ENCODE results near the gene MYO1H.
"Not testable (repeated sequence)": the region's sequence is repeated elsewhere in the genome, so short reads cannot be mapped to it uniquely, and the experiment has no call there.

The MYO1H gene

DNA sequence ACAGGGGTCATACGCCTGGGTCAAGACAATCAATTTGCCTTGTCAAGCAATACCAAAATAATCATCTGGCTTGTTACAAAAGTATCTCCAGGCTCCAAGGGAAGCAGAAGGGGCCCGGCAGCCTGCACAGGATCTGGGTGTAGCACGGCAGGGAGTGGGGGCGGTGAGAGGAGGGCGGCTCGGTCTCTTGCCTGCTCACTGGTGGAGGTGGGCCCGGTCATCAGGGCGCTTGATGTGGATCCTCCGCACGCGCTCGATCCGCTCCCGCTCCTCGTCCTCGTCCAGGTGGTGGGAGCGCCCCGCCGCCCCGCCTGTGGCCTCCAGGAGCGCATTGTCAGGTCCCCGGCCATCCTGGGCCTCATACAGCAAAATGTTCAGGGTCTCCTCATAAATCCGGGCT, 103.7 kb downstream of the MYO1H start:
- no peak for DNase-seq

DNA sequence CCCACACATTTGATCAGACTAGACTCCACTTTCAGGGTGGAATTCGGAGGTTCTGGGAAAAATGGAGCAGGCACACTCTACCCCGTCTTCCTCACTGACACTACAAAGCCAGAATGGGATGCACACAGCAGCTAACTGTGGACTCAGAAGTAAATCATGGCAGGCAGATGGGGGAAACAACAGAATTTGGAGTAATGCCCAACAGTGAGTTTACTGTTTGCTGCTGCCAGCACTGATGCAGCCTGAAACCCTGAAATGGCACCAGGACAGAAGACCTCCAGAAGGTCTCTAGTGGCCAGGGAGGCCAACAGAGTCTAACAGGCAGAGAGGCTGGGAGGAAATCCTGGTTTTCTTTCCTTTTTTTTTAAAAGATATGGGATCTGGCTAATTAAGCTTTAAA, 104.8 kb downstream of the MYO1H start:
- DNase-seq: no peak

DNA sequence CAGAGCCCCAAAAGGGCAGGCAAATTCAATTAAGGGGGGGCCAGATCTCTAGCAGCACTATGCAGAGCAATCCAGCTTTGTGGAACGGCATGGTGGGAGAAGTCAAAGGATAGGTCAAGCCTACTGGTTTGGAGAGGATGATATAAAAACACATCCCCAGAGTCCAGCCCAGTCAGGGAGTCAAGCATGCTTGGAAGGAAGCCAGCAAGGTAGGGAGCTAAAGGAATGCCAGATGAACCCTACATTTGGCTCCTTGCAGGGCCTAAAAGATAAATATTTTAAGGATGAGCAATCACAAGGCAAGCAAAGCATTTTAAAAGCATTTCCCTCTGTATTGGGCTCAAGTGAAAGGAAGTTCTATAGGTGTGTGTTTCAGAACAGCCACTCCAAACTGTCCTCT, 108.0 kb downstream of the MYO1H start:
- no peak for DNase-seq

DNA sequence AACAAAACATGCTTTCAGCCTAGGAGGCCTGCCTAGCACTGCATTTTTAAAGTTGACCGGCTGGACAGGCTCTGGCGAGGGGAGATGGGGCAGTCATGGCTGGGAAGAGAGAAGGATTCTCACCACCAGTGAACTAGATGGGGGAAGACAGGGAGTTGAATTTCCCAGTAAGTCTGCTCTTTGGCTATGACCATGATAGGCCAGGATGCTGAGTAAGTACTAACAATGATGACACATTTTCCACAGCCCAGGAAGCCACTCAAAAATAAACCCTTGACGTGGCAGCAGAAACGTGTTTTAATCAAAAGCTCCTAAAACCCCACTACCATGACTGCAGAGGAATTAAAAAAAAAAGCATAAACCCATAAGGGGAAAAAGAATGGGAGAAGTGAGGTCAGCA, 110.4 kb downstream of the MYO1H start:
- DNase-seq: no peak

DNA sequence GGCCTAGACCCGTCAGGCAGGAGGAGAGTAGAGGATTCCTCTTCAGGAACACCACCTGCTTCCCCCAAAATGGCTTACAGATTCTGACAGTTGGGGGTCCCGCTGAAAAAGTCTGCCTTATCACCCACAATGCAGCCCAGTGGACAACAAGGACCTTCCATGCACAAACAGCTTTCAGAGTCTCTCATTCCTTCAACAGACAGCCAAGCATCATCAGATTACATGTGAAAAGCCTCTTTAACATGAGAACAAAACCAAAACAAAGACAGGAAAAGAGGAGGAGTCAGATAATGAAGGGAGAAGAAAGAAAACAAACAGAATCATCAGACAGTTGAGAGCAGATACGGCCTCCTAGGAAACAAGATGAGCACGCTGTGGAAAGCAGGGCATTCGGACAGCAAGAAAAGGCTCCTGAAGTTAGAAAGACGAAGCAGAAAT, 111.1 kb downstream of the MYO1H start:
- peak; percentile 9 for DNase-seq

DNA sequence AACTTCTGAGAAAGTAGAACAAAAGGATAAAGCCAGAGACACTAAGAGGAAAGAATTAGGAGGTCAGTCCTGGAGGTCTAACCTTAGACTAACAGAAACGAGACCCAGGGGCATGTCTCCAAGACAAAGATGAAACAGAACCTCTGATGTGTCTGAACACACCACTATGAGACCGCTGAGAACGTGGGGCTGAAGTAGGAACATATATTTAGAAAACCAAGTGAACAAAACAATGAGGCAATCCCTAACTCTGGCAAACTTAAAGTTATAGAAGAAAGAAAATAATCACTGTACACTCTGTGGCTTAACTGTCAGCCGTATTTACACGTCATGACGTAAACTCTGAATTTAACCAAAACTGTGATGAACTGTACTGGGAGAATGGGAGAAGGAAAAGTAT, 111.5 kb downstream of the MYO1H start:
- DNase-seq: no peak

DNA sequence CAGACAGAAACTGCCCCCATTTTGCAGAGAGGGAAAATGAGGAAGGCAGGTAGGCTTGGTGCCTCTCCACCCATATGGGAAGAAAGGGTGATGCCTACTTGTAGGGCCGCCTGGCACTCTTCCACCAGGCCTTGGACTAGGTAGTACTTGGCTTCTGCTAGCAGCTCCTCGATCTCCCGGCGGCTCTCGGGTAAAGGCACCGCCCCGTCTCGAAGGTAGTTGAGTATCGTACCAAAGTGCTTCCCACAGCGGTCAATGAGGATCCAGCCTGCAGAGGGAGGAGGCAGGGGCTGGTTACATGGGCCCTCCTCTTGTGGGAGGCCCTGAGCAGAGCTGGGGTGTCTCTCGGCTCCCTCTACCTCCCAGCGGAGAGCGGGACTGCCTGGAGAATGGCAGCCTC, 112.8 kb downstream of the MYO1H start:
- no peak for DNase-seq

DNA sequence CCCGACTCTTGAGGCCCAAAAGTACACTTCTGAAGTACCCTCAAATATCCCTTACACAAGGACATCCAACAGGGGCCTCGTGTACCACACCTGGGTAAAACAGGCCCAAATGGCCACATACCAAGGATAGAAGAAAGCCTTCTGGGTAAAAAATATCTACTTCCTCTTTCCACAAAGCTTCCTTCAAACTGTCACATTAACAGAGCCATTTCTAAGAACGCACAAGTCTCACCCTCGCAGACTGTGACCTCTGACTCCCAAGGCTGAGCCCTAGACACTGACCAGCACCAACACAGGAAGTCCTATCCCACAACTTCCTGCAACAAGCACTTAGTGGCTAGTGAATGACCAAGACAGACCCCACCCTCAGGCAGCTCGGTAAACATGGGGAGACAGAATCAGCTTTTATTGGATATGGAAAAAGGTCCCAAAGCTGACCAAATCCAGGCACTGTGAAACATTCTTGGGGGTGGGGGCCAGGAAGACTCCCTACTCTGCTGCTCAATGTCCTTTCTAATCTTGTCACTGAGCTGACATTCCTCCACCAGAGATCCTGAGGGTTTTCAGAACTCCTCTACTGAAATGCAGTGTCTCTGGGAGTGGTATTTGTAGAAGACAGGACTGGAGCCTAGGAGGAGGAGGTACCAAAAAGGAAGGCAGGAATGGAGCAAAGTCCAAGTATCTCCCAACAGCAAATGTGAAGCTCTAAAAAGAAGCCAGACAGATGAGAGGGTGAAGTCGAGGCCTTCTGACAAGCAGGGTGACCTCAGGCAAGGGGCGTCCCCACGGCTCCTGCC, 113.5 kb downstream of the MYO1H start:
- no peak for DNase-seq

DNA sequence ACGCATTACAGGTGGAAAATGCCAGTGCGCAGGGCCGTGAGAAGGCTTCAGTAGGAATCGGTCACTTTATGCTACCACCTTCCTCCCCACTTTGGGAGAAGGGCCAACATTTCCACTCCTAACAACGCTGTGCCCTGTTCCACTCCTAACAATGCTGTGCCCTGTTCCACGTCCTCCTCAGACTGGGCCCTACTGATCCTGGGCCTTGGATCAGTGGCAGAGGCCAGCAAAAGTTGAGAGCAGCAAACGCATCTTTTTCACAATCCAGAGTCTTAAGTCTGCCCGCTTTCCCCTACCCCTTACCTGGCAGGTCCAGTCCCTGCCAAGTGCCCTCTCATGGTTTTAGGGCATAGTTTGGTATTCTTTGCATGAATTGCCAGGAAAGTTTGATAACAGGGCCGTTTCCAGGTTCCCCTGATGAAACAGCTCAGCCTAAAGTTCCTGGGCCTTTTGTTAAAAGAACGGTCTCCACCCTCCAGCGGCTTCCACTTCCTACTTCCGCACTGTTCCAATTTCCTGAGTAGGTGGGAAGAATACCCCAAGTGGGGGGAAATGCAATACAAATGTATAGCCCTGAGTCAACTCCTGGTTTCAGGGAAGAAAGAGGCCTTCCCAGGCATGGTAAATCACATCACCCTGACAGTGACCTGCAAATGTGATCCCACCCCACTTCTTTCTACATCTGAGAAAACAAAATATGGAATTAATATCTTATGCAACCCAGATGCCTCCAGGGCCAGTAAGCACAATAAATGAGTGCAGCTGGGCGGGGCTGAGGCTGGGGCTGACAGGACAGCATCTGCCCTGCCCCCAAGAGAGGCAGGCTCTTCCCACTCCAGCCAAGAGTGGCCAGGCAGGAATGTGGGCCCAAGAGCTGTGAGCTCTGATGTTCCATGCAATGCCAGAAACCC, 114.4 kb downstream of the MYO1H start:
- no peak for DNase-seq

DNA sequence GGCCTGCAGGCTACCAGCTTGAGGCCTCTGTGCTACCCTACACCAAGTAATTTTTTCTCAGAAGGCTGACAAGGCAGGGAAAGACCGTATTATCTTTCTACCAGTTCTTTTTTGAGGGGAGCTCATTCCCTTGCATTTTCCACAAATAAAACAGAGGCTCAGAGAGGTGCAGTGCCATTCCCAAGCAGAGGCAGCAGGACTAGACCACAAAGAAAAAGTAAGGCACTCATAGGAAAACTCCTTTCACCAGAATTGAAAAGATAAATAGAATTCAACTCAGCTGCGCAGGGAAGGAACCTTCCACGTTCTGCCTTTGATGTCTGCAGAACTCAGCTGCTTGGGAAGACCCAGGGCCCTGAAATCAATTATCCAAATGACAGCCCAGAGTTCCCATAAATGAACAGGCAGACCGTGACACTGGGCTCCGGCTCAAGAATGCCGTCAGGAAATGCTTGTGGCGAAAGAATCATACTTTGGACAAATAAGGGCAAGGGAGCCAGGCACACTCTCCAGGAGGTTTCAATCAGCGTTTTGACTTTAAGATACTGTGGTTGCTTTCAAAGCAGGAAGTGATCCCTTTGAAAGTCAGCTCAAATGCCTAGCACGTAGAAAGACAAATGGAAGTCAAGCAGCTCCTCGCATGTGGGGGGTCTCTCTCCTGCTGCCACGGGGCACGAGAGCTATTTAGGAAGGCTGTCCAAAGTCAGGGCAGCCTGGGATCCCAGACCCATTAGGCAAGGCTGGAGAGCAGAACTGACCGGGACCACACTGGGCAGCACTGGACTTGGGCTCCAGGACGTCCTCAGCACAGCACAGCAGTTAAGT, 115.4 kb downstream of the MYO1H start:
- DNase-seq: no peak

DNA sequence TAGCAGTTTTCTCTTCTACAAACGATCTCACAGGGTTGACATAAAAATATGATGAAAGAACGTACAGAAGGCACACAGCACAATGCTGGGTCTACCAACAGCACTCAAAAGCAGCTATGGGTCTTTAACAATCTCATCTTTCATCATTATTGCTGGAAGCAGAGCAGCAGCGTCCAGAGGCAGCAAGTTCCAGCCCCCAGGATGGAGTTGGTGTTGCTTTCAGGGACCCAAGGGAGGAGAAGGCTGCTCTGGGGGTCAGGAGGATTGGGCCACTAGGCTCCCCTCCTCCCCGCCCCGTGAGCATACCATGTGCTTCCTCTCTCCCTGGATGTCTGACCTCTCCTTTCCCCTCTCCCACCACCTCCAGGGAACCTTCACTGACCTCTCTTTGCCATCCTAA, 116.1 kb downstream of the MYO1H start:
- DNase-seq: no peak

DNA sequence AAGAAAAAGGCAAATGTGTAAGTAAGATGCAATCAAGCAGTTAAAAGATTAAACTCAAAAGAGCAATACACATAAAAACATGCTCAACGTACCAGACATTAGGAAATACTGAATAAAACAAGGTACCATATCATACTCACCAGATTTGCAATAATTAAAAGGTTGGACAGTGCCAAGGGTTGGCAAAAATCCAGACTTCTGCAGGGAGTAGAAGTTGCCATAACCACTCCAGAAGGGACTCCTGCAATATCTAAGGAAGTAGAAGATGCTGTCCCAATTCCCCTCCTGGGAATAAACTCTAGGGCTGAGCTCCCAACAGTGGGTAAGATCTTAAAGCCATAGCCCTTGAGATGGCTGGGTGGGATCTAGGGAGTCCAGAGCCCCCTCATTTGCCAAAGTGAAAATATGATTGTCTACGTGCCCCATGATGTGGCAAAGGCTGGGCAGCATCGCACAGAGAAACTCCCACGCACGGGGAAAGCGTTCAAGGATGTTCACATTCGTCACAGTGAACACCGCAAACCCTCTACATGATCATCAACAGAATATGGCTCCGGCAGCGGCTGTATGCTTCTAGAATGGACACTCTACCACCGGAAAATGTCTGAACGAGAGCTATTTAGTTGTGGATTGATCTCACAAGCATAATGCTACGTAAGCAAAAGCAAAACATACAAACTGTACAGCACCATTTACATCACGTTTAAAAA, 117.1 kb downstream of the MYO1H start:
- no peak for DNase-seq

DNA sequence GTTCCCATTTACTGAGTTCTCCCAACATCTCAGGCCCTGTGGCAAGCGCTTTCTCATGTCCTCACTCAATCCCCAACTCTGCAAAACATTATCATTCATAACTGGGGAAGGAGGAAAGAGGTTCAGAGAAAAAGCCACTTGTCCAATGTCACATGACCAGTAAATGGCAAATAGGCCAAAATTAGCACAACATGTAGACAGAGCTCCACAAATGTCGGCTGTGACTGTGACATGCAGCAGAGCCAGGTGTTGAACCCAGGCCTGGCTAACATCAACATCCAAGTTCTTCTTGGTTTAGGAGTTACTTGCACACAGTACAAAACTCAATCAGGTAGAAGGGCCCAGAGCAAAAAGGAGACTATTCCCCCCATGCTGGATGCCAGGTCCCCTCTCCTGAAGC, 118.6 kb downstream of the MYO1H start:
- DNase-seq: no peak

DNA sequence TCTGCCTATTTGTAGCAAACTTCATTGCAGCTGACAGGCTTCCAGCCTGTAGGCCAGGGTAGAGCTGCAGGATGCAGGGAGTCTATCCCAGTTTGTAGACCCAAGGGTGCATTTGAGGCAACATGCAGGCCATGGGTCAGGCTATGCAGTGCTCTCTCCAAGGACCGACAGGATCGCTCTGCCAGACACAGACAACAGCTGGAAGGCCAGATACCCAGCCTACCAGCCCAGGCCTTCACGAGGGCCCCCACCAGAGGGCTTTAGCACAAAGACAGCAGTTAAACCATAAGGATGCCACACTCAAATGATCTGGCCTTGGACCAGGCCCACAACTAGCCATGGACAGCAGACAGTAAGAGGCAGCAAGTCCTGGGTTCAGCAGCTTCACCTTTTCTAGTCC, 119.1 kb downstream of the MYO1H start:
- DNase-seq: no peak

DNA sequence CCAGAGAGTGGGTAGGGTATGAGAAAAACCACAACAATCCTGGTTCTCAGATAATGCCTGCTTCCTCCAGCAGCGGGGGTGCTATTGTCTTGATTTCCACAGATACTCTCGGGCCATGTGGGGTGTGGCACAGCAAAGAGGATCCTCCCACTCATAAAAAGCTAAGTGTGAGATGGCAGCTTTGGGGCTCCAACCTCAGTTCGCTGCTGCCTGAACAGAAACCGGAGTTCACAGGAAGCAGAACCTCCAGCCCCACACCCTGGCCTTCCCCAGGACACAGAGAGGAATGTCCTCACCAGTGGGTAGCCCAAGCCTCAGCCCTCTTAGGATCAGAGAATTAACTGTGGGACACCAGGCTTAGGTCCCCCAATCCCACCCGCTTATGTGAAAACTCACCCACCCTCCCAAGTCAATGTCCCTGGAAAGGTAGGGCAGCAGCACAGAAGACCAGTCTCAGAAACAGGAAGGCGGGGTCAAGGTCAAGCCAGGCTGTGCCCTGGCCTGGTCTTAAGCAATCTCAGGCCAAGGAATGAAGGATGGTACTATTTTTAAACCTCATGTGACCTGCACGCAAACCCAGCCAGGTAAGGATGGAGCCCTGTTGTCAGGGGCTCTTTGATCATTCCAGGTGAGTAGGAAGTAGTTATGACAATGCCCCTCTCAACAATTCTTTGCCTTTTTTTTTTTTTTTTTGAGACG, 120.4 kb downstream of the MYO1H start:
- DNase-seq: no peak

DNA sequence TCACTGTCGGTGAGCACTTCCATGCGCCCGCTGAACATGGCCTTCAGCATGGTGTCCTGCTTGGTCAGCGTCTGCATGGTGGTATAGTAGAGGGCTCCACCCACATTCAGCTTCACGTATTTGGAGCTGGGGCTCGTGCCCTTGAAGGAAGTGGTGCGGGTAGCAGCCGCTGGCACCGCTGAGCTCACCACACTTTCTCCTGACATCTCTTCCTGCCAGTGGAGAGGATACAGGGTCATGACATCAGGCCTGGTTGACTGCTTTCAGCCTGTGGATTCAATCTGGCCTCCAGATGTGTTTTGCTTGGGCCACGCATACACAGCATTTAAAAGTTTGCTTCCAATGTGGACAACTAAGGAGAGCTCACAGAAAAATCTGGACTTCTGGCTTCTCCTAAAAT, 121.8 kb downstream of the MYO1H start:
- DNase-seq: no peak

DNA sequence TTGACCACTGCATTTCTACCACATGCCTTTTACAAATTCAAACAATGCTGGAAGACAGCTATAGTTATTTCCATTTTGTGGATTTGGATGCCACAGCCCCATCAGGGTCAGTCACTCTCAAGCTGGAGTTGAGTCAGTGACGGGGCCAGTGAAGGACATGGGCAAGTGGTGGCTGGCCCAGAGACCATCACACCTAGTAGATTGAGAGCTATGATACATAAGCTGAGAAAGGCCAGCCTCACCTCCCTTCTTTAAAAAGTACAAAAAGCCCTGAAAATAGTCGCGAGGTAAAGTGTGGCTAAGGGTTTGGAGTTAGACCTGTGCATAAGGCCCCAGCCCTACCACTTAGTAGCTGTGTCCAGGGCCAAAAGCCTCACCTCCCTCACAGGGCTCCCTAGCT, 125.3 kb downstream of the MYO1H start:
- DNase-seq: no peak

DNA sequence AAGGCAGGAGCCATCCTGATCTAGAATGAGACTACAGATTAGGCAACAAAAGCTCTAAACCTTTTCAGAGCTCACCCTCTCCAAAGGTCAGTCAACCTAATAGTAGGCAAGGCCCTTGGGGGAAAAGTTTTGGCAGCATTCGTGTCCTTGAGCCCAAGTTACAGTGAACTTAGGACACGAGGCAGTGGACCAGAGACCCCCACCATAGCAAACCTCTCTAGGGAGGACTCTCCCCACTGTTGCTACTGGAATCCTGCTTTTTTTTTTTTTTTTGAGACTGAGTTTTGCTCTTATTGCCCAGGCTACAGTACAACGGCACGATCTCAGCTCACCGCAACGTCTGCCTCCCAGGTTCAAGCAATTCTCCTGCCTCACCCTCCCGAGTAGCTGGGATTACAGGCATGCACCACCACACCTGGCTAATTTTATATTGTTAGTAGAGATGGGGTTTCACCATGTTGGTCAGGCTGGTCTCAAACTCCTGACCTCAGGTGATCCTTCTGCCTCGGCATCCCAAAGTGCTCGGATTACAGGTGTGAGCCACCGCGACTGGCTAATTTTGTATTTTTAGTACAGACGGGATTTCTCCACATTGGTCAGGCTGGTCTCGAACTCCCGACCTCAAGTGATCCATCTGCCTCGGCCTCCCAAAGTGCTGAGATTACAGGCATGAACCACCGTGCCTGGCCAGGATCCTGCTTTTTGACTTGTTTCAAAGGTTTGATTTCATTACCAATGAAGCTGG, 126.0 kb downstream of the MYO1H start:
- not testable (repeated sequence) for DNase-seq

DNA sequence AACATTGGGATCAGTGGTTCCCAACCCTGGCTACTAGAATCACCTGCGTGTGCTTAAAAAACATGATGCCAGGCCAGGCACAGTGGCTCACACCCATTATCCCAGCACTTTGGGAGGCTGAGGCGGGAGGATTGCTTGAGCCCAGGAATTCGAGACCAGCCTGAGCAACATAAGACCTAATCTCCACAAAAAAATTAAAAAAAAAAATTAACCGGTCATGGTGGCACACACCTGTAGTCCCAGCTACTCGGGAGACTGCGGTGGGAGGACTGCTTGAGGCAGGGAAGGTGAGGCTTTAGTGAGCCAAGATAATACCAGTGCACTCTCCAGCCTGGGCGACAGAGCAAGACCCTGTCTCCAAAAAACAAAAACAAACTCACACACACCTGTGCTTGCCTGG, 127.4 kb downstream of the MYO1H start:
- no peak for DNase-seq

DNA sequence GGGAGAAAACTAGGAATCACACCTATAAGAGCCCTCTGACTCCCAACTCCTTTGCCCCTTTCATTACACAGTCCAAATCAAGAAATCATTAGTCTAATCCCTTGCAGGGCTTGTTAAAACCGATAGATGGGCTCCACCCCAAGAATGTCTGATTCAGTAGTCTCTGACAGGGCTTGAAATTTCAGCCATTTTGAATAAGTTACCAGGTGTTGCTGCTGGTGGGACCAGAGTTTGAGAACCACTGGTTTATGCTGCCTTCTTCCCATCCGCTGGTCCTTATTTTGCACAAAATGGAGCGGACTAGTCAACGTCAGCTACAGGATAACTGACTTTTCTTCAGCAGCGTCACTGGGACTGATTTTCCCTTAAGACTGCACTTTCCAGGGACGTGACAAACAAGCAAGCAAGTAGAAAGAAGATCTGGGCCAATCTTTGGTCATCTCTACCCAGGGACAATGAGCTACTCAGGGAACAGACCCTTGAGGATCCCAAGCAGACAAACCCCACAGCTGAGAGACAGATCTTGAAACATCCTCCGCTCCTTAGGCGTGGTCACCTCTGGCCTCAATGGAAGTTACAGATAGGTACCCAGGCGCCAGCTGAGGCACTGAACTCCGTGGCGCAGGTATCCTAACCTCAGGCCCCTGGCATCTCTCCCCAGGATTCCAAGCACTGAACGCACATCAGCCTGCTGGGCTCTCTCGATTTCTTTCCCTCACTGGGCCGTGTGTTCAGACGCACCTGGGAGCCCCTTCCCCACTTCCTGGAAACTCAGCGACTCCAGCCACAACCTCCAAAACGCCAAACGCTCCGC, 128.5 kb downstream of the MYO1H start:
- DNase-seq: no peak

Measured in COR-L47 (cell line).